GM12878 (cell line): Measurements from ENCODE around the gene PMPCA. TPM values are rescaled to one million over a fixed set of nuclear protein-coding genes. Genes with fewer than 3 reads are reported as not detected.

Experiments used
- ATAC-seq: fragments of 200-7000 bp; cut with Tn5 transposase; 3 replicates; pipeline ENCODE4 v1.9.1; 2020; ENCODE audit warnings: mild to moderate bottlenecking, moderate library complexity
- BruUV-seq: library from RNA; stranded (reverse); fragments of 400-500 nt; replicated peaks from 2 replicates; lab custom pipeline; 2021; lab: Mats Ljungman, UMichigan
- CTCF ChIA-PET: fragments of 300-600 bp; sonication (Branson Sonifier 250); formaldehyde crosslinking; extraction: SDS; loops from one replicate; lab custom pipeline; 2021; ENCODE audit warnings: inconsistent platforms; lab: Yijun Ruan, JAX
- POLR2A ChIA-PET: fragments of 350-600 bp; formaldehyde crosslinking; extraction: SDS; loops from one replicate; lab custom pipeline; 2021; ENCODE audit warnings: inconsistent platforms; lab: Charles Lee
- RAD21 ChIA-PET: fragments of 300-600 bp; sonication (Branson Sonifier 250); formaldehyde crosslinking; loops from one replicate; lab custom pipeline; 2023; ENCODE audit warnings: antibody characterized with exemption; ENCODE audit not compliant: unreplicated experiment; lab: Charles Lee
- SMC1A ChIA-PET: fragments of 300-600 bp; sonication (Branson Sonifier 250); formaldehyde crosslinking; loops from one replicate; lab custom pipeline; 2023; ENCODE audit not compliant: unreplicated experiment, uncharacterized antibody; lab: Charles Lee
- DNase-seq: peaks from one replicate; pipeline ENCODE4 v3.0.0-alpha.2; 2011; ENCODE audit warnings: low read depth, low spot score
- FAIRE-seq: peaks from 3 replicates; lab custom pipeline; 2011; peaks lifted over from hg19 to GRCh38; lab: Jason Lieb, UNC
- H2AFZ ChIP-seq: 2 replicates; pipeline ENCODE4 v1.6.0; 2011; ENCODE audit warnings: low read depth, low read length, control low read depth; ENCODE audit not compliant: control insufficient read depth
- H3K27ac ChIP-seq: 2 replicates; pipeline ENCODE4 v1.5.1; 2011; ENCODE audit warnings: control low read depth; ENCODE audit not compliant: control insufficient read depth, insufficient read depth
- H3K27me3 ChIP-seq, 2 experiments: replicated peaks in 1 of 2; 2 replicates each; pipeline versions ENCODE4 v1.6.0 to v1.6.1; 2011; ENCODE audit warnings: low read length in 1 of 2; ENCODE audit not compliant: control insufficient read depth in 2 of 2, insufficient read depth in 2 of 2
- H3K36me3 ChIP-seq, 2 experiments: 2 replicates each; pipeline ENCODE4 v1.5.1; 2011; ENCODE audit warnings: low read length in 1 of 2; ENCODE audit not compliant: control insufficient read depth in 2 of 2, insufficient read depth in 2 of 2
- H3K4me1 ChIP-seq: 2 replicates; pipeline ENCODE4 v1.6.1; 2011; ENCODE audit warnings: mild to moderate bottlenecking, low read length, moderate library complexity, mixed read lengths; ENCODE audit not compliant: control insufficient read depth, insufficient read depth
- H3K4me2 ChIP-seq: 2 replicates; pipeline ENCODE4 v1.6.0; 2011; ENCODE audit warnings: control low read depth; ENCODE audit not compliant: control insufficient read depth, insufficient read depth
- H3K4me3 ChIP-seq: fragments of 200-600 bp; sonication (generic); 2 replicates; pipeline ENCODE4 v1.5.1; 2016
- H3K79me2 ChIP-seq: 2 replicates; pipeline ENCODE4 v1.6.0; 2011; ENCODE audit warnings: low read length; ENCODE audit not compliant: control insufficient read depth, insufficient read depth
- H3K9ac ChIP-seq: 2 replicates; pipeline ENCODE4 v1.8.0; 2011; ENCODE audit warnings: low read length, control low read depth, mixed read lengths; ENCODE audit not compliant: control insufficient read depth, insufficient read depth
- H3K9me3 ChIP-seq: replicated peaks from 3 replicates; pipeline ENCODE4 v1.5.1; 2011; ENCODE audit warnings: mild to moderate bottlenecking, low read length; ENCODE audit not compliant: control insufficient read depth, insufficient read depth
- H4K20me1 ChIP-seq: 2 replicates; pipeline ENCODE4 v1.6.0; 2011; ENCODE audit not compliant: control insufficient read depth, insufficient read depth
- BHLHE40 ChIP-seq, 2 experiments: fragments of 450-650 bp in 1 of 2; IDR thresholded peaks; 2 replicates each; pipeline ENCODE4 v1.6.1; 2011 to 2017; ENCODE audit warnings: low read depth in 2 of 2, borderline replicate concordance in 1 of 2, improper control_type of control experiment in 1 of 2, low read length in 1 of 2, mild to moderate bottlenecking in 1 of 2
- CBFB ChIP-seq: IDR thresholded peaks from 2 replicates; pipeline ENCODE4 v1.6.1; 2016; ENCODE audit warnings: antibody characterized with exemption, low read depth
- FOXM1 ChIP-seq: IDR thresholded peaks from 2 replicates; pipeline ENCODE4 v1.6.1; 2012; ENCODE audit warnings: low read depth, mild to moderate bottlenecking, inconsistent platforms, low read length, moderate library complexity
- IKZF1 ChIP-seq: fragments of 450-650 bp; conservative IDR thresholded peaks from 2 replicates; pipeline ENCODE4 v1.6.1; 2017; ENCODE audit warnings: antibody characterized with exemption, mild to moderate bottlenecking
- IKZF2 ChIP-seq, 2 experiments: fragments of 450-650 bp; IDR thresholded peaks; 2 replicates each; pipeline ENCODE4 v1.6.1; 2017; ENCODE audit warnings: mild to moderate bottlenecking in 2 of 2, moderate library complexity in 2 of 2
- MTA3 ChIP-seq: IDR thresholded peaks from 2 replicates; pipeline ENCODE4 v1.6.1; 2012; ENCODE audit warnings: low read length, inconsistent platforms, borderline replicate concordance
- POLR2A ChIP-seq: IDR thresholded peaks from 2 replicates; pipeline ENCODE4 v1.6.1; 2011; ENCODE audit warnings: low read depth, mild to moderate bottlenecking, low read length
- RUNX3 ChIP-seq: IDR thresholded peaks from 2 replicates; pipeline ENCODE4 v1.6.1; 2012; ENCODE audit warnings: low read length, inconsistent platforms
- SKIL ChIP-seq: fragments of 450-650 bp; IDR thresholded peaks from 2 replicates; pipeline ENCODE4 v1.6.1; 2017; ENCODE audit warnings: mild to moderate bottlenecking, low read depth, inconsistent platforms; ENCODE audit not compliant: poor library complexity, severe bottlenecking
- SPI1 ChIP-seq: IDR thresholded peaks from 2 replicates; pipeline ENCODE4 v1.6.1; 2011; ENCODE audit warnings: low read depth, mild to moderate bottlenecking, low read length, moderate library complexity, borderline replicate concordance; ENCODE audit not compliant: insufficient read depth
- TCF3 ChIP-seq: IDR thresholded peaks from 2 replicates; pipeline ENCODE4 v1.6.1; 2012; ENCODE audit warnings: low read depth, mild to moderate bottlenecking, low read length, borderline replicate concordance; ENCODE audit not compliant: insufficient read depth
- ZNF207 ChIP-seq: fragments of 450-650 bp; IDR thresholded peaks from 2 replicates; pipeline ENCODE4 v1.6.1; 2014; ENCODE audit warnings: antibody characterized with exemption, mild to moderate bottlenecking, borderline replicate concordance
- ZNF592 ChIP-seq: fragments of 450-650 bp; IDR thresholded peaks from 2 replicates; pipeline ENCODE4 v1.6.1; 2017; ENCODE audit warnings: mild to moderate bottlenecking, moderate library complexity
- ZNF687 ChIP-seq: fragments of 450-650 bp; IDR thresholded peaks from 2 replicates; pipeline ENCODE4 v1.6.1; 2017; ENCODE audit warnings: mild to moderate bottlenecking, moderate library complexity
- WGBS: methylation state at CpG from one replicate; pipeline ENCODE4 v1.1.6; 2016; ENCODE audit warnings: low lambda C conversion rate; ENCODE audit not compliant: insufficient replicate concordance, insufficient coverage; ENCODE audit errors: missing lambda C conversion rate; 5-methylcytosine and 5-hydroxymethylcytosine counted together
- in situ Hi-C: fragments of 300-500 bp; cut with MboI; formaldehyde crosslinking; loops from 9 replicates; pipeline ENCODE4 v1.14.3; 2018; ENCODE audit warnings: mixed read lengths
- intact Hi-C: fragments of 100-400 bp; cut with micrococcal nuclease; formaldehyde crosslinking; loops from one replicate; pipeline ENCODE4 v1.14.2; 2022; ENCODE audit not compliant: unreplicated experiment
- polyA plus RNA-seq, 11 experiments: library from polyadenylated mRNA; depleted of rRNA in 4 of 11; unstranded in 6 of 11; stranded (reverse) in 5 of 11; fragments of >200 nt; fragmentation: Nextera tagmentation in 4 of 11; fragmentation: Illumina TruSeq in 1 of 11; extraction: Ambion mirVana in 4 of 11; extraction: Trizol in 1 of 11; gene quantifications; 1 replicate in 1 of 11; 2 replicates in 10 of 11; pipeline versions ENCODE4 v1.2.1 to v1.2.3, GENCODE V29; 2011 to 2016; ENCODE audit warnings: inconsistent platforms in 2 of 11, missing spikeins in 2 of 11, low read depth in 1 of 11
- total RNA-seq, 4 experiments: library from RNA; depleted of rRNA in 3 of 4; stranded (reverse); fragments of >200 nt in 3 of 4; fragmentation: Illumina TruSeq in 1 of 4; extraction: Trizol in 1 of 4; gene quantifications; 2 replicates each; pipeline versions ENCODE4 v1.2.1 to v1.2.3, GENCODE V29; 2013 to 2021

PMPCA gene
- total and polyA plus RNA-seq, 10 of the 15 experiments (the other 5 are each of a cell fraction or from before 2014, with no cell fraction given): 8.1 to 137 (median 75.7) TPM

- no peaks in the 10 kb centered on the region for H4K20me1 ChIP-seq
- in situ Hi-C loops: no loop called here
- ChIA-PET POLR2A (interaction anchor here (1.8 to 1.9 kb wide), 2 partner anchors 31 to 40 kb away, joined by 5 to 10 read pairs; partner anchors contain the start of gene DNLZ), CTCF (interaction anchor here (0.6 to 1.1 kb wide), 3 partner anchors 12 to 233 kb away, joined by 3 to 5 read pairs (median 3); no protein-coding TSS in a partner anchor), RAD21 (interaction anchor here (0.7 to 1.3 kb wide), 4 partner anchors 35 to 491 kb away, joined by 3 to 8 read pairs (median 6); partner anchors contain the start of gene DNLZ), SMC1A (no interaction called here)
- H3K27ac ChIP-seq: peak overlapping the region; percentile 92
- peak overlapping the region; percentile 90 for H3K4me2 ChIP-seq
- BruUV-seq: no TSS peak
- intact Hi-C loops: no loop called here
- H3K9me3 ChIP-seq: no peaks in the 10 kb centered on the region
- peak; percentile 78 for ATAC-seq
- peak overlapping the region; percentile 65 for H3K9ac ChIP-seq
- H3K36me3 ChIP-seq: peaks cover 7 to 18% of the 10 kb centered on the region in 2 experiments; a peak in 3 of 4 replicates
- peak; percentile 51 for DNase-seq
- H3K4me1 ChIP-seq: peaks cover 41% of the 10 kb centered on the region
- FAIRE-seq: peak; percentile 65
- 7% methylated on average over 5 of the region's 5 CpGs for WGBS
- peak overlapping the region; percentile 37; the same call in 1 of the 2 replicates for H3K4me3 ChIP-seq
- H3K27me3 ChIP-seq: no peaks in the 10 kb centered on the region
- H3K79me2 ChIP-seq: peaks cover 32% of the 10 kb centered on the region
- H2AFZ ChIP-seq: no peak overlapping the region
- TF ChIP-seq IKZF1 (peak; percentile 60), ZNF592 (no peak), FOXM1 (no peak), MTA3 (no peak), TCF3 (no peak), BHLHE40 (IDR thresholded peaks at IDR 0.05; ENCODE audit: borderline replicate concordance in 1 of 2, low read depth in 2 of 2, low read length in 1 of 2) (peak; percentile 13 to 43; a peak in 3 of 4 replicates), CBFB (0 out of 2 replicates have a peak, but pooled peaks have one; percentile 47), SKIL (no peak), ZNF687 (peak; percentile 79), ZNF207 (no peak), IKZF2 (IDR thresholded peaks at IDR 0.05) (peak in 1 of 2 experiments; percentile 18; a peak in 1 of 4 replicates), POLR2A (peak; percentile 69; the same call in 1 of the 2 replicates), RUNX3 (peak; percentile 83), SPI1 (0 out of 2 replicates have a peak, but pooled peaks have one; percentile 12)
Measured at GRCh38 chr9:136403538-136403914, 6.9 kb upstream of the PMPCA start.
